A673 (cell line): Measurements from ENCODE around the gene EBF4. TPM values are rescaled to one million over a fixed set of nuclear protein-coding genes. Genes with fewer than 3 reads are reported as not detected.

Experiments
- BruUV-seq: library from RNA; stranded (reverse); fragments of 400-500 nt; replicated peaks from 2 replicates; lab custom pipeline; 2021; lab: Mats Ljungman, UMichigan
- CTCF ChIA-PET: fragments of 300-600 bp; sonication (Branson Sonifier 250); formaldehyde crosslinking; loops from one replicate; lab custom pipeline; 2022; ENCODE audit warnings: antibody characterized with exemption; lab: Charles Lee
- POLR2A ChIA-PET: fragments of 300-600 bp; sonication (Branson Sonifier 250); formaldehyde crosslinking; loops from one replicate; lab custom pipeline; 2022; ENCODE audit warnings: antibody characterized with exemption; ENCODE audit not compliant: low non-redundant PET; lab: Charles Lee
- DNase-seq: peaks from one replicate; pipeline ENCODE4 v3.0.0-alpha.2; 2015; ENCODE audit warnings: low spot score
- H3K27ac ChIP-seq: fragments of 200-600 bp; sonication (generic); 2 replicates; pipeline ENCODE4 v1.5.1; 2016; ENCODE audit warnings: mixed run types, low read depth, mild to moderate bottlenecking, mixed read lengths, antibody characterized with exemption, low read length; ENCODE audit not compliant: poor library complexity, severe bottlenecking
- H3K27me3 ChIP-seq: fragments of 200-600 bp; sonication (generic); replicated peaks from 2 replicates; pipeline ENCODE4 v1.6.1; 2017; ENCODE audit warnings: mixed run types, low read depth, mild to moderate bottlenecking, mixed read lengths, antibody characterized with exemption, low read length; ENCODE audit not compliant: insufficient read depth, poor library complexity
- H3K36me3 ChIP-seq: fragments of 200-600 bp; sonication (generic); 2 replicates; pipeline ENCODE4 v1.6.1; 2016; ENCODE audit warnings: mixed run types, mild to moderate bottlenecking, mixed read lengths, antibody characterized with exemption, low read length; ENCODE audit not compliant: insufficient read depth, poor library complexity, severe bottlenecking
- H3K4me1 ChIP-seq: fragments of 200-600 bp; sonication (generic); 2 replicates; pipeline ENCODE4 v1.6.1; 2017; ENCODE audit warnings: mixed run types, mild to moderate bottlenecking, mixed read lengths, antibody characterized with exemption, low read length; ENCODE audit not compliant: insufficient read depth, poor library complexity, severe bottlenecking
- H3K4me3 ChIP-seq: fragments of 200-600 bp; sonication (generic); 2 replicates; pipeline ENCODE4 v1.5.1; 2016; ENCODE audit warnings: low read depth, mixed run types, mild to moderate bottlenecking, mixed read lengths, low read length; ENCODE audit not compliant: poor library complexity, severe bottlenecking
- H3K9me3 ChIP-seq: fragments of 200-600 bp; sonication (generic); 2 replicates; pipeline ENCODE4 v1.6.1; 2016; ENCODE audit warnings: mixed run types, low read depth, mild to moderate bottlenecking, mixed read lengths, antibody characterized with exemption, low read length; ENCODE audit not compliant: poor library complexity, severe bottlenecking
- CTCF ChIP-seq: fragments of 300-800, 200-600 bp; sonication (generic); conservative IDR thresholded peaks from 2 replicates; pipeline ENCODE4 v1.5.1; 2017; ENCODE audit warnings: low read depth, mild to moderate bottlenecking, antibody characterized with exemption, low read length, moderate library complexity, mixed read lengths
- EZH2 ChIP-seq: fragments of 200-600 bp; sonication (generic); IDR thresholded peaks from 2 replicates; pipeline ENCODE4 v1.6.1; 2017; ENCODE audit warnings: borderline replicate concordance, low read depth, mild to moderate bottlenecking, mixed read lengths, antibody characterized with exemption, low read length; ENCODE audit not compliant: poor library complexity, severe bottlenecking
- intact Hi-C: fragments of 100-400 bp; cut with micrococcal nuclease; formaldehyde crosslinking; loops from one replicate; pipeline ENCODE4 v1.10.0; 2022; ENCODE audit not compliant: unreplicated experiment
- total RNA-seq: library from RNA; stranded (reverse); gene quantifications from 2 replicates; pipeline ENCODE4 v1.2.3, GENCODE V29; 2021

EBF4 gene
- total RNA-seq, 1 experiment from 2014 or later: 0.52 TPM

- intact Hi-C loops: no loop called here
- Histone ChIP-seq H3K4me1 (no peaks in the 10 kb centered on the region), H3K27ac (no peak overlapping the region), H3K9me3 (no peaks in the 10 kb centered on the region), H3K4me3 (no peak overlapping the region), H3K27me3 (peaks cover 3% of the 10 kb centered on the region), H3K36me3 (no peaks in the 10 kb centered on the region)
- no peak for DNase-seq
- no TSS peak for BruUV-seq
- POLR2A ChIA-PET: no interaction called here
- CTCF ChIA-PET: no interaction called here
- TF ChIP-seq EZH2: no peak
- TF ChIP-seq CTCF: no peak
Observed at GRCh38 chr20:2762578-2763131, 70.1 kb downstream of the EBF4 start.

- CTCF ChIA-PET: no interaction called here
- POLR2A ChIA-PET: no interaction called here
- intact Hi-C loops: no loop called here
- BruUV-seq: no TSS peak
- Histone ChIP-seq H3K27me3 (peaks cover 3% of the 10 kb centered on the region), H3K4me3 (no peak overlapping the region), H3K9me3 (no peaks in the 10 kb centered on the region), H3K27ac (no peak overlapping the region), H3K4me1 (no peaks in the 10 kb centered on the region), H3K36me3 (no peaks in the 10 kb centered on the region)
- no peak for TF ChIP-seq EZH2
- no peak for TF ChIP-seq CTCF
- DNase-seq: no peak
Observed at GRCh38 chr20:2763186-2763585, 70.6 kb downstream of the EBF4 start.

- intact Hi-C loops: no loop called here
- no peak for DNase-seq
- POLR2A ChIA-PET: no interaction called here
Observed at GRCh38 chr20:2767768-2768631, 75.4 kb downstream of the EBF4 start.

More at GRCh38 chr20:2767768-2768631, 75.4 kb downstream of the EBF4 start:
- Histone ChIP-seq H3K27me3 (peaks cover 3% of the 10 kb centered on the region), H3K4me3 (no peak overlapping the region), H3K9me3 (no peaks in the 10 kb centered on the region), H3K27ac (no peak overlapping the region), H3K36me3 (no peaks in the 10 kb centered on the region), H3K4me1 (no peaks in the 10 kb centered on the region)
- TF ChIP-seq EZH2 (no peak), CTCF (no peak)
- BruUV-seq: no TSS peak
- CTCF ChIA-PET: no interaction called here
